Ovary (tissue), 3 donors: ENCODE data around the gene TET2.

Experiments
- CTCF ChIP-seq, 3 donors: fragments of 450-650 bp in 2 of 3; fragments of 200-600 bp in 1 of 3; IDR thresholded peaks; one replicate each; pipeline versions ENCODE4 v1.5.1 to v1.8.0; 2016 to 2022; ENCODE audit warnings: antibody characterized with exemption in 3 of 3, mild to moderate bottlenecking in 1 of 3
- EP300 ChIP-seq: sonication (generic); formaldehyde crosslinking; IDR thresholded peaks from one replicate; pipeline ENCODE4 v1.6.1; 2017; ENCODE audit warnings: antibody characterized with exemption
- donor health status: DM: no; HTN: no; CAD: no.

GRCh38 chr4:105327956-105328355, 181.3 kb downstream of the TET2 start:
- TF ChIP-seq EP300 (no peak), CTCF (IDR thresholded peaks at IDR 0.05) (no peak)
